Fibroblast of lung (primary cell): ENCODE results near the gene SECTM1. TPM values are rescaled to one million over a fixed set of nuclear protein-coding genes. Genes with fewer than 3 reads are reported as not detected.

Experiments used
- DNase-seq, 2 donors: peaks; one replicate each; pipeline versions ENCODE4 v3.0.0 to v3.0.0-alpha.2; 2010; ENCODE audit warnings: low read depth in 2 of 2
- H2AFZ ChIP-seq: 2 replicates; pipeline ENCODE4 v1.5.1; 2012; ENCODE audit warnings: low read length, control low read depth, inconsistent platforms
- H3K27ac ChIP-seq: 2 replicates; pipeline ENCODE4 v1.5.1; 2011; ENCODE audit warnings: low read length, control low read depth; ENCODE audit not compliant: insufficient read depth
- H3K27me3 ChIP-seq: 2 replicates; pipeline ENCODE4 v1.5.1; 2011; ENCODE audit warnings: mild to moderate bottlenecking, low read length; ENCODE audit not compliant: control insufficient read depth, insufficient read depth
- H3K36me3 ChIP-seq: 2 replicates; pipeline ENCODE4 v1.5.1; 2011; ENCODE audit warnings: low read length; ENCODE audit not compliant: control insufficient read depth, insufficient read depth
- H3K4me1 ChIP-seq: 2 replicates; pipeline ENCODE4 v1.5.1; 2011; ENCODE audit warnings: low read length; ENCODE audit not compliant: control insufficient read depth, insufficient read depth; ENCODE audit errors: extremely low read depth
- H3K4me2 ChIP-seq: 2 replicates; pipeline ENCODE4 v1.5.1; 2011; ENCODE audit warnings: low read length, control low read depth; ENCODE audit not compliant: insufficient read depth; ENCODE audit errors: extremely low read depth
- H3K4me3 ChIP-seq, 4 experiments: fragments of 200-600 bp in 1 of 4; sonication (generic) in 1 of 4; replicated peaks in 1 of 4; 2 replicates each; pipeline ENCODE4 v1.5.1; 2011 to 2016; ENCODE audit warnings: low read length in 4 of 4, low read depth in 3 of 4, mild to moderate bottlenecking in 3 of 4, control low read depth in 2 of 4, inconsistent platforms in 1 of 4, mixed read lengths in 1 of 4; ENCODE audit not compliant: insufficient read depth in 1 of 4; ENCODE audit errors: control extremely low read depth in 1 of 4
- H3K79me2 ChIP-seq: 2 replicates; pipeline ENCODE4 v1.5.1; 2012; ENCODE audit warnings: mild to moderate bottlenecking, low read length, inconsistent platforms; ENCODE audit not compliant: control insufficient read depth, insufficient read depth
- H3K9ac ChIP-seq: 2 replicates; pipeline ENCODE4 v1.5.1; 2011; ENCODE audit warnings: mild to moderate bottlenecking, low read length, control low read depth; ENCODE audit not compliant: insufficient read depth
- H3K9me3 ChIP-seq: 2 replicates; pipeline ENCODE4 v1.5.1; 2012; ENCODE audit warnings: low read depth, low read length; ENCODE audit not compliant: control insufficient read depth, insufficient read depth
- H4K20me1 ChIP-seq: 2 replicates; pipeline ENCODE4 v1.5.1; 2011; ENCODE audit warnings: low read length; ENCODE audit not compliant: control insufficient read depth, insufficient read depth; ENCODE audit errors: extremely low read depth
- CTCF ChIP-seq, 2 donors: IDR thresholded peaks in 1 of 2; conservative IDR thresholded peaks in 1 of 2; 1 replicate in 1 of 2; 2 replicates in 1 of 2; pipeline ENCODE4 v1.5.1; 2011 to 2012; ENCODE audit warnings: low read length in 2 of 2, control low read depth in 1 of 2, inconsistent platforms in 1 of 2, low read depth in 1 of 2, mild to moderate bottlenecking in 1 of 2
- EZH2 ChIP-seq: IDR thresholded peaks from 2 replicates; pipeline ENCODE4 v1.5.1; 2012; ENCODE audit warnings: low read length, control low read depth, mild to moderate bottlenecking; ENCODE audit errors: missing control alignments
- polyA plus RNA-seq, 2 donors: library from polyadenylated mRNA; depleted of rRNA in 1 of 2; stranded (reverse) in 1 of 2; unstranded in 1 of 2; fragments of >200 nt; gene quantifications; 2 replicates each; pipeline ENCODE4 v1.2.1, GENCODE V29; 2011 to 2012; ENCODE audit warnings: missing spikeins in 1 of 2
- total RNA-seq: library from RNA; depleted of rRNA; stranded (reverse); fragments of >200 nt; gene quantifications from 2 replicates; pipeline ENCODE4 v1.2.1, GENCODE V29; 2014

Gene SECTM1
- total and polyA plus RNA-seq, 2 donors (not counting 1 experiment from before 2014, with no cell fraction given), result 17.3 to 17.5 TPM

- Histone ChIP-seq H3K36me3 (no peaks in the 10 kb centered on the region), H3K27me3 (peaks cover 6% of the 10 kb centered on the region), H2AFZ (no peak overlapping the region), H3K4me2 (no peak overlapping the region), H4K20me1 (no peaks in the 10 kb centered on the region), H3K79me2 (no peaks in the 10 kb centered on the region), H3K4me1 (peaks cover 2% of the 10 kb centered on the region), H3K27ac (no peak overlapping the region), H3K4me3 (no peak overlapping the region), H3K9me3 (no peaks in the 10 kb centered on the region), H3K9ac (no peak overlapping the region)
- no peak for DNase-seq
- TF ChIP-seq EZH2, result no peak
- TF ChIP-seq CTCF (conservative IDR thresholded peaks at IDR 0.05 in 1 of 2, IDR thresholded peaks at IDR 0.05 in 1 of 2; ENCODE audit: low read depth in 1 of 2, low read length in 2 of 2), result no peak
These were observed 10.8 kb upstream of the SECTM1 start for GRCh38 chr17:82344175-82344907.

- Histone ChIP-seq H3K9ac (no peak overlapping the region), H3K36me3 (no peaks in the 10 kb centered on the region), H3K79me2 (no peaks in the 10 kb centered on the region), H4K20me1 (no peaks in the 10 kb centered on the region), H3K9me3 (no peaks in the 10 kb centered on the region), H3K27ac (no peak overlapping the region), H2AFZ (no peak overlapping the region), H3K27me3 (no peaks in the 10 kb centered on the region), H3K4me1 (peaks cover 8% of the 10 kb centered on the region), H3K4me2 (no peak overlapping the region), H3K4me3 (no peak overlapping the region)
- no peak for DNase-seq
- TF ChIP-seq EZH2, result no peak
- no peak for TF ChIP-seq CTCF (conservative IDR thresholded peaks at IDR 0.05 in 1 of 2, IDR thresholded peaks at IDR 0.05 in 1 of 2; ENCODE audit: low read depth in 1 of 2, low read length in 2 of 2)
These were observed 10.0 kb upstream of the SECTM1 start for GRCh38 chr17:82343560-82343959.

- Histone ChIP-seq H3K4me3 (no peak overlapping the region), H2AFZ (no peak overlapping the region)
- DNase-seq, result no peak
These were observed 9.0 kb upstream of the SECTM1 start for GRCh38 chr17:82342361-82343079.

More at GRCh38 chr17:82342361-82343079, 9.0 kb upstream of the SECTM1 start:
- no peak for TF ChIP-seq EZH2
- TF ChIP-seq CTCF (conservative IDR thresholded peaks at IDR 0.05 in 1 of 2, IDR thresholded peaks at IDR 0.05 in 1 of 2; ENCODE audit: low read depth in 1 of 2, low read length in 2 of 2), result no peak
- Histone ChIP-seq H3K4me1 (peaks cover 8% of the 10 kb centered on the region), H3K9ac (no peak overlapping the region), H3K27ac (no peak overlapping the region), H3K36me3 (no peaks in the 10 kb centered on the region), H3K79me2 (no peaks in the 10 kb centered on the region), H3K9me3 (no peaks in the 10 kb centered on the region), H4K20me1 (no peaks in the 10 kb centered on the region), H3K4me2 (no peak overlapping the region), H3K27me3 (no peaks in the 10 kb centered on the region)
